ENCODE measurements around the gene RFESD.

DNA sequence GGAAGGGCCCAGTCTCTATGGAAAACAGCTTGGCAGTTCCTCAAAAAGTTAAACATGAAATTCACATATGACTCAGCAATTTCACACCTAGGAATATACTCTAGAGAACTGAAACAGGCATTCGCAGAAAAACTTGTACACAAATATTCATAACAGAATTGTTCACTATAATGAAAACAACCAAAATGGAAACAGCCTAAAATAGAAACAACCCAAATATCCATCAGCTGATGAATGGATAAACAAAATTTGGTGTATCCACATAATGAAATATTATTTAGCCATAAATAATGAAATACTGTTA is 31.5 kb upstream of the RFESD start:
- TF ChIP-seq, protein P1, sequence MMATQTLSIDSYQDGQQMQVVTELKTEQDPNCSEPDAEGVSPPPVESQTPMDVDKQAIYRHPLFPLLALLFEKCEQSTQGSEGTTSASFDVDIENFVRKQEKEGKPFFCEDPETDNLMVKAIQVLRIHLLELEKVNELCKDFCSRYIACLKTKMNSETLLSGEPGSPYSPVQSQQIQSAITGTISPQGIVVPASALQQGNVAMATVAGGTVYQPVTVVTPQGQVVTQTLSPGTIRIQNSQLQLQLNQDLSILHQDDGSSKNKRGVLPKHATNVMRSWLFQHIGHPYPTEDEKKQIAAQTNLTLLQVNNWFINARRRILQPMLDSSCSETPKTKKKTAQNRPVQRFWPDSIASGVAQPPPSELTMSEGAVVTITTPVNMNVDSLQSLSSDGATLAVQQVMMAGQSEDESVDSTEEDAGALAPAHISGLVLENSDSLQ (IDR thresholded peaks at IDR 0.05): no peak
- TF ChIP-seq FOXM1 (IDR thresholded peaks at IDR 0.05; ENCODE audit: borderline replicate concordance): no peak
- no peak for TF ChIP-seq BHLHE40 (IDR thresholded peaks at IDR 0.05; ENCODE audit: borderline replicate concordance)
- TF ChIP-seq ARNT (IDR thresholded peaks at IDR 0.05): no peak
- no peak for TF ChIP-seq SP1 (IDR thresholded peaks at IDR 0.05)
- no peak for TF ChIP-seq FOXK2 (IDR thresholded peaks at IDR 0.05)
- TF ChIP-seq ZNF384 (IDR thresholded peaks at IDR 0.05): no peak
- no peak for TF ChIP-seq HDGF (IDR thresholded peaks at IDR 0.05; ENCODE audit: borderline replicate concordance)
- no peak for TF ChIP-seq L3MBTL2 (conservative IDR thresholded peaks at IDR 0.05)

Measured in HEK293T (cell line).